Neutrophil (primary cell): Measurements from ENCODE around the gene HELZ.
"Not testable (repeated sequence)": the region's sequence is repeated elsewhere in the genome, so short reads cannot be mapped to it uniquely, and the experiment has no call there.

Experiments used
- H3K27ac ChIP-seq: fragments of 200-600 bp; sonication (generic); 2 replicates; pipeline ENCODE4 v1.5.1; 2016; ENCODE audit warnings: mild to moderate bottlenecking, moderate library complexity
- H3K27me3 ChIP-seq: fragments of 200-600 bp; sonication (generic); 2 replicates; pipeline ENCODE4 v1.6.0; 2016; ENCODE audit warnings: mild to moderate bottlenecking
- H3K36me3 ChIP-seq: fragments of 200-600 bp; sonication (generic); 2 replicates; pipeline ENCODE4 v1.5.1; 2017
- H3K4me1 ChIP-seq, 2 experiments: fragments of 200-600 bp in 1 of 2; sonication (generic) in 1 of 2; 1 replicate in 1 of 2; 2 replicates in 1 of 2; pipeline versions ENCODE4 v1.5.1 to v1.6.1; 2013 to 2016; ENCODE audit warnings: low read depth in 1 of 2, low read length in 1 of 2, mild to moderate bottlenecking in 1 of 2, moderate library complexity in 1 of 2; ENCODE audit not compliant: control insufficient read depth in 1 of 2, insufficient read depth in 1 of 2
- H3K4me3 ChIP-seq, 2 experiments: fragments of 200-600 bp in 1 of 2; sonication (generic) in 1 of 2; 1 replicate in 1 of 2; 2 replicates in 1 of 2; pipeline ENCODE4 v1.5.1; 2013 to 2016; ENCODE audit warnings: low read depth in 1 of 2, low read length in 1 of 2, mild to moderate bottlenecking in 1 of 2, moderate library complexity in 1 of 2
- H3K9me3 ChIP-seq: fragments of 200-600 bp; sonication (generic); 2 replicates; pipeline ENCODE4 v1.5.1; 2016
- CTCF ChIP-seq: fragments of 200-600 bp; sonication (generic); IDR thresholded peaks from 2 replicates; pipeline ENCODE4 v1.5.1; 2016; ENCODE audit warnings: antibody characterized with exemption

Gene HELZ

GRCh38 chr17:67043283-67043682, 201.7 kb downstream of the HELZ start:
- H3K27me3 ChIP-seq, result no peaks in the 10 kb centered on the region
- H3K27ac ChIP-seq, result no peak overlapping the region
- no peaks in the 10 kb centered on the region for H3K4me1 ChIP-seq
- no peak for TF ChIP-seq CTCF
- H3K4me3 ChIP-seq, result no peak overlapping the region
- H3K9me3 ChIP-seq, result no peaks in the 10 kb centered on the region
- H3K36me3 ChIP-seq, result no peaks in the 10 kb centered on the region

GRCh38 chr17:67041941-67042899, 202.8 kb downstream of the HELZ start:
- no peak overlapping the region for H3K4me3 ChIP-seq
- no peaks in the 10 kb centered on the region for H3K27me3 ChIP-seq
- TF ChIP-seq CTCF, result no peak
- no peaks in the 10 kb centered on the region for H3K4me1 ChIP-seq
- H3K27ac ChIP-seq, result no peak overlapping the region
- no peaks in the 10 kb centered on the region for H3K9me3 ChIP-seq
- no peaks in the 10 kb centered on the region for H3K36me3 ChIP-seq

- H3K4me3 ChIP-seq, result no peak overlapping the region
- H3K27ac ChIP-seq, result no peak overlapping the region
- no peaks in the 10 kb centered on the region for H3K27me3 ChIP-seq
- no peak for TF ChIP-seq CTCF
- no peaks in the 10 kb centered on the region for H3K9me3 ChIP-seq
- H3K36me3 ChIP-seq, result no peaks in the 10 kb centered on the region
- H3K4me1 ChIP-seq, result no peaks in the 10 kb centered on the region
These were observed 203.5 kb downstream of the HELZ start for GRCh38 chr17:67041531-67041930.

- not testable (repeated sequence) for H3K27ac ChIP-seq, H3K27me3 ChIP-seq, H3K9me3 ChIP-seq, H3K4me3 ChIP-seq, H3K36me3 ChIP-seq, H3K4me1 ChIP-seq
These were observed 203.9 kb downstream of the HELZ start for GRCh38 chr17:67041119-67041518.

- no peaks in the 10 kb centered on the region for H3K27me3 ChIP-seq
- H3K9me3 ChIP-seq, result no peaks in the 10 kb centered on the region
These were observed 204.3 kb downstream of the HELZ start for GRCh38 chr17:67040652-67041051.

More at GRCh38 chr17:67040652-67041051, 204.3 kb downstream of the HELZ start:
- no peaks in the 10 kb centered on the region for H3K36me3 ChIP-seq
- H3K27ac ChIP-seq, result no peak overlapping the region
- H3K4me1 ChIP-seq, result no peaks in the 10 kb centered on the region
- no peak for TF ChIP-seq CTCF
- H3K4me3 ChIP-seq, result no peak overlapping the region
